ENCODE data around the gene CAMK1D.

Gene CAMK1D

GRCh38 chr10:12455766-12456165 is 106.4 kb downstream of the CAMK1D start:
- ATAC-seq (ENCODE audit: insufficient read depth, low read depth): no peak
- peaks cover 23% of the 10 kb centered on the region for H4K20me1 ChIP-seq (ENCODE audit: insufficient read depth, low read length)

GRCh38 chr10:12459340-12459739 is 110.0 kb downstream of the CAMK1D start:
- DNase-seq (no peak), ATAC-seq (ENCODE audit: insufficient read depth, low read depth) (no peak)
- Histone ChIP-seq H3K4me1 (ENCODE audit: insufficient read depth, low read length) (no peaks in the 10 kb centered on the region), H3K27ac (ENCODE audit: low read length) (no peak overlapping the region), H3K36me3 (ENCODE audit: insufficient read depth, low read length) (no peaks in the 10 kb centered on the region), H3K79me2 (ENCODE audit: insufficient read depth, low read length) (no peaks in the 10 kb centered on the region), H4K20me1 (ENCODE audit: insufficient read depth, low read length) (peaks cover 12% of the 10 kb centered on the region), H3K4me2 (ENCODE audit: insufficient read depth, low read length) (no peak overlapping the region), H2AFZ (ENCODE audit: low read depth, low read length) (no peak overlapping the region), H3K9ac (ENCODE audit: low read depth, low read length) (no peak overlapping the region), H3K4me3 (ENCODE audit: low read depth in 1 of 2, low read length in 2 of 2) (no peak overlapping the region), H3K9me3 (ENCODE audit: insufficient read depth, low read length, severe bottlenecking) (no peaks in the 10 kb centered on the region), H3K27me3 (ENCODE audit: insufficient read depth, low read length, poor library complexity) (no peaks in the 10 kb centered on the region)
- TF ChIP-seq CTCF (IDR thresholded peaks at IDR 0.05; ENCODE audit: borderline replicate concordance, extremely low read depth, low read length, poor library complexity, severe bottlenecking): no peak
- no peak for TF ChIP-seq EZH2 (IDR thresholded peaks at IDR 0.05; ENCODE audit: borderline replicate concordance, low read depth, low read length, severe bottlenecking)

More at GRCh38 chr10:12455766-12456165, 106.4 kb downstream of the CAMK1D start:
- no peak for TF ChIP-seq CTCF (IDR thresholded peaks at IDR 0.05; ENCODE audit: borderline replicate concordance, extremely low read depth, low read length, poor library complexity, severe bottlenecking)
- TF ChIP-seq EZH2 (IDR thresholded peaks at IDR 0.05; ENCODE audit: borderline replicate concordance, low read depth, low read length, severe bottlenecking): no peak
- no peak for DNase-seq
- Histone ChIP-seq H3K9me3 (ENCODE audit: insufficient read depth, low read length, severe bottlenecking) (no peaks in the 10 kb centered on the region), H3K4me3 (ENCODE audit: low read depth in 1 of 2, low read length in 2 of 2) (no peak overlapping the region), H2AFZ (ENCODE audit: low read depth, low read length) (no peak overlapping the region), H3K4me2 (ENCODE audit: insufficient read depth, low read length) (no peak overlapping the region), H3K27me3 (ENCODE audit: insufficient read depth, low read length, poor library complexity) (no peaks in the 10 kb centered on the region), H3K79me2 (ENCODE audit: insufficient read depth, low read length) (no peaks in the 10 kb centered on the region), H3K4me1 (ENCODE audit: insufficient read depth, low read length) (no peaks in the 10 kb centered on the region), H3K27ac (ENCODE audit: low read length) (no peak overlapping the region), H3K9ac (ENCODE audit: low read depth, low read length) (no peak overlapping the region), H3K36me3 (ENCODE audit: insufficient read depth, low read length) (no peaks in the 10 kb centered on the region)

GRCh38 chr10:12459762-12460161 is 110.4 kb downstream of the CAMK1D start:
- no peaks in the 10 kb centered on the region for H3K9me3 ChIP-seq (ENCODE audit: insufficient read depth, low read length, severe bottlenecking)
- no peaks in the 10 kb centered on the region for H3K27me3 ChIP-seq (ENCODE audit: insufficient read depth, low read length, poor library complexity)
- no peaks in the 10 kb centered on the region for H3K36me3 ChIP-seq (ENCODE audit: insufficient read depth, low read length)
- peaks cover 12% of the 10 kb centered on the region for H4K20me1 ChIP-seq (ENCODE audit: insufficient read depth, low read length)
- no peaks in the 10 kb centered on the region for H3K79me2 ChIP-seq (ENCODE audit: insufficient read depth, low read length)
- TF ChIP-seq CTCF (IDR thresholded peaks at IDR 0.05; ENCODE audit: borderline replicate concordance, extremely low read depth, low read length, poor library complexity, severe bottlenecking) (no peak), EZH2 (IDR thresholded peaks at IDR 0.05; ENCODE audit: borderline replicate concordance, low read depth, low read length, severe bottlenecking) (no peak)
- no peak overlapping the region for H3K9ac ChIP-seq (ENCODE audit: low read depth, low read length)
- ATAC-seq (ENCODE audit: insufficient read depth, low read depth) (no peak), DNase-seq (no peak)
- no peak overlapping the region for H3K27ac ChIP-seq (ENCODE audit: low read length)
- no peak overlapping the region for H2AFZ ChIP-seq (ENCODE audit: low read depth, low read length)
- H3K4me1 ChIP-seq (ENCODE audit: insufficient read depth, low read length): no peaks in the 10 kb centered on the region
- H3K4me2 ChIP-seq (ENCODE audit: insufficient read depth, low read length): no peak overlapping the region
- H3K4me3 ChIP-seq (ENCODE audit: low read depth in 1 of 2, low read length in 2 of 2): no peak overlapping the region

GRCh38 chr10:12463459-12463838 is 114.1 kb downstream of the CAMK1D start:
- Histone ChIP-seq H2AFZ (ENCODE audit: low read depth, low read length) (no peak overlapping the region), H4K20me1 (ENCODE audit: insufficient read depth, low read length) (peaks cover 4% of the 10 kb centered on the region), H3K27ac (ENCODE audit: low read length) (no peak overlapping the region), H3K9ac (ENCODE audit: low read depth, low read length) (no peak overlapping the region), H3K4me3 (ENCODE audit: low read depth in 1 of 2, low read length in 2 of 2) (no peak overlapping the region), H3K79me2 (ENCODE audit: insufficient read depth, low read length) (no peaks in the 10 kb centered on the region), H3K4me1 (ENCODE audit: insufficient read depth, low read length) (no peaks in the 10 kb centered on the region), H3K36me3 (ENCODE audit: insufficient read depth, low read length) (no peaks in the 10 kb centered on the region), H3K9me3 (ENCODE audit: insufficient read depth, low read length, severe bottlenecking) (no peaks in the 10 kb centered on the region), H3K4me2 (ENCODE audit: insufficient read depth, low read length) (no peak overlapping the region), H3K27me3 (ENCODE audit: insufficient read depth, low read length, poor library complexity) (no peaks in the 10 kb centered on the region)
- TF ChIP-seq EZH2 (IDR thresholded peaks at IDR 0.05; ENCODE audit: borderline replicate concordance, low read depth, low read length, severe bottlenecking) (no peak), CTCF (IDR thresholded peaks at IDR 0.05; ENCODE audit: borderline replicate concordance, extremely low read depth, low read length, poor library complexity, severe bottlenecking) (no peak)
- DNase-seq: no peak
- no peak for ATAC-seq (ENCODE audit: insufficient read depth, low read depth)

Data from DND-41 (cell line).